Vagina (tissue), 2 donors: ENCODE data around the gene SUPT4H1. TPM values are rescaled to one million over a fixed set of nuclear protein-coding genes. Genes with fewer than 3 reads are reported as not detected.
A peak's percentile ranks its signal among the peaks of the same experiment; 100 is the strongest.

Source experiments
- DNase-seq, 2 donors: peaks; one replicate each; pipeline ENCODE4 v3.0.0-alpha.2; 2017; ENCODE audit errors: extremely low spot score in 2 of 2
- H3K27ac ChIP-seq: fragments of 200-600 bp; sonication (generic); one replicate; pipeline ENCODE4 v1.5.1; 2019
- H3K27me3 ChIP-seq: fragments of 200-600 bp; sonication (generic); one replicate; pipeline ENCODE4 v1.5.1; 2019
- H3K36me3 ChIP-seq, 2 donors: fragments of 200-600 bp; sonication (generic); one replicate each; pipeline ENCODE4 v1.5.1; 2017 to 2019
- H3K4me1 ChIP-seq: fragments of 200-600 bp; sonication (generic); one replicate; pipeline ENCODE4 v1.5.1; 2019
- H3K4me3 ChIP-seq, 2 donors: fragments of 200-600 bp; sonication (generic); 1 replicate in 1 of 2; 2 replicates in 1 of 2; pipeline ENCODE4 v1.5.1; 2016 to 2019
- H3K9me3 ChIP-seq: fragments of 200-600 bp; sonication (generic); one replicate; pipeline ENCODE4 v1.5.1; 2019
- POLR2A ChIP-seq, 2 donors: fragments of 450-650 bp; IDR thresholded peaks; one replicate each; pipeline ENCODE4 v1.6.1; 2017; ENCODE audit warnings: antibody characterized with exemption in 2 of 2, mild to moderate bottlenecking in 2 of 2, moderate library complexity in 2 of 2
- POLR2AphosphoS5 ChIP-seq, 2 donors: sonication (generic); formaldehyde crosslinking; IDR thresholded peaks; one replicate each; pipeline ENCODE4 v1.9.0; 2017; ENCODE audit warnings: antibody characterized with exemption in 2 of 2, mild to moderate bottlenecking in 2 of 2, low read depth in 1 of 2; ENCODE audit not compliant: insufficient read depth in 1 of 2
- intact Hi-C: fragments of 100-400 bp; cut with DNase I; formaldehyde crosslinking; loops from one replicate; pipeline ENCODE4 v1.15.1; 2023
- total RNA-seq: library from RNA; depleted of rRNA; stranded (reverse); fragments of >200 nt; gene quantifications from one replicate; pipeline ENCODE4 v1.2.3, GENCODE V29; 2016
- TF ChIP-seq, protein P1 (sequence below), 3 experiments: fragments of 450-650 bp in 2 of 3; fragments of 200-600 bp in 1 of 3; sonication (generic) in 1 of 3; IDR thresholded peaks; one replicate each; pipeline ENCODE4 v1.5.1; 2017 to 2019; ENCODE audit warnings: antibody characterized with exemption in 3 of 3, mild to moderate bottlenecking in 2 of 3, moderate library complexity in 2 of 3

The SUPT4H1 gene
- total RNA-seq, 1 donor from 2014 or later = 31.4 TPM

DNA sequence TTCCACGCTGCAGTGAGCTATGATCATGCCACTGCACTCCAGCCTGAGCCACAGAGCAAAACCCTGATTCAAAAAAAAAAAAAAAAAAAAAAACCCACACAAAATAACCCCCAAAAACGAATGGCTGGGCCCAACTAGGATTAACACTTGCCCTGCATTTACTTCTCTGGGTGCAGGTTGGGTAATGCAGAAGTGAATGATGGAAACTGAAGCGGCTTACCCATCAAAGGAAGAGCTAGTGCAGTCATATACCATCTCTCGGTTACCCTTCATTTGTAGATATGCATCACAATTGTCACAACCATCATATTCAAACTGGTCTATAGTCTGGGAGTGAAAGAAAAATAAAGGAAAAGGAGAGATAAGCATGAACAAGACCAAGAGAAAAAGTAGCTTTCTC, 819 bp downstream of the SUPT4H1 start:
- no peaks in the 10 kb centered on the region for H3K9me3 ChIP-seq
- TF ChIP-seq POLR2A (IDR thresholded peaks at IDR 0.05) = no peak
- TF ChIP-seq POLR2AphosphoS5 (IDR thresholded peaks at IDR 0.05; ENCODE audit: insufficient read depth in 1 of 2, low read depth in 1 of 2) = no peak
- TF ChIP-seq, protein P1, sequence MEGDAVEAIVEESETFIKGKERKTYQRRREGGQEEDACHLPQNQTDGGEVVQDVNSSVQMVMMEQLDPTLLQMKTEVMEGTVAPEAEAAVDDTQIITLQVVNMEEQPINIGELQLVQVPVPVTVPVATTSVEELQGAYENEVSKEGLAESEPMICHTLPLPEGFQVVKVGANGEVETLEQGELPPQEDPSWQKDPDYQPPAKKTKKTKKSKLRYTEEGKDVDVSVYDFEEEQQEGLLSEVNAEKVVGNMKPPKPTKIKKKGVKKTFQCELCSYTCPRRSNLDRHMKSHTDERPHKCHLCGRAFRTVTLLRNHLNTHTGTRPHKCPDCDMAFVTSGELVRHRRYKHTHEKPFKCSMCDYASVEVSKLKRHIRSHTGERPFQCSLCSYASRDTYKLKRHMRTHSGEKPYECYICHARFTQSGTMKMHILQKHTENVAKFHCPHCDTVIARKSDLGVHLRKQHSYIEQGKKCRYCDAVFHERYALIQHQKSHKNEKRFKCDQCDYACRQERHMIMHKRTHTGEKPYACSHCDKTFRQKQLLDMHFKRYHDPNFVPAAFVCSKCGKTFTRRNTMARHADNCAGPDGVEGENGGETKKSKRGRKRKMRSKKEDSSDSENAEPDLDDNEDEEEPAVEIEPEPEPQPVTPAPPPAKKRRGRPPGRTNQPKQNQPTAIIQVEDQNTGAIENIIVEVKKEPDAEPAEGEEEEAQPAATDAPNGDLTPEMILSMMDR (IDR thresholded peaks at IDR 0.05) = no peak
- no peak overlapping the region for H3K27ac ChIP-seq
- peaks cover 0 to 50% of the 10 kb centered on the region in 2 donors for H3K36me3 ChIP-seq
- DNase-seq = no peak
- H3K27me3 ChIP-seq = no peaks in the 10 kb centered on the region
- H3K4me1 ChIP-seq = peaks cover 24% of the 10 kb centered on the region
- intact Hi-C loops = no loop called here
- H3K4me3 ChIP-seq = peak overlapping the region; percentile 64 to 79

DNA sequence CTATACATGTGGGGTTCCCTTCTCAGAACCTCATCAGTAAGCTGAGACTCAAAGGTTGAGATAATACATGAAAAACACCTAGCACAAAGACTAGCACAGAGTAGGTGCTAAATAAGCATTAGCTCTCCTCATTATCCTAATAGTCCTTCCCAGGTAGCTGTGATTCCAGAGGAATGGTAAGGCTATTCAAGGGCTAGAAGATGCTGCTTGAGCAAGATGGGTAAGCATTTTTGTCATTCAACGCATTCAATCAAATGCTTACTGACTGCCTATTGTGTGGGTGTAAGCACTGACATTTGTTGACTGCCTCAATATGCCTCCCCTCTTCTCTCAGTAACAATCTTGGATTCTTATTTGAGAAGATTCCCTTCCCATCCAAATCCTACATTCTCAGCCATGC, 4.0 kb downstream of the SUPT4H1 start:
- peaks cover 20% of the 10 kb centered on the region for H3K4me1 ChIP-seq
- intact Hi-C loops = no loop called here
- H3K9me3 ChIP-seq = no peaks in the 10 kb centered on the region
- TF ChIP-seq POLR2AphosphoS5 (IDR thresholded peaks at IDR 0.05; ENCODE audit: insufficient read depth in 1 of 2, low read depth in 1 of 2) (no peak), POLR2A (IDR thresholded peaks at IDR 0.05) (no peak)
- TF ChIP-seq, protein P1 (IDR thresholded peaks at IDR 0.05) = no peak
- no peak overlapping the region for H3K4me3 ChIP-seq
- H3K27ac ChIP-seq = no peak overlapping the region
- no peak for DNase-seq
- H3K27me3 ChIP-seq = no peaks in the 10 kb centered on the region
- peaks cover 0 to 69% of the 10 kb centered on the region in 2 donors for H3K36me3 ChIP-seq

DNA sequence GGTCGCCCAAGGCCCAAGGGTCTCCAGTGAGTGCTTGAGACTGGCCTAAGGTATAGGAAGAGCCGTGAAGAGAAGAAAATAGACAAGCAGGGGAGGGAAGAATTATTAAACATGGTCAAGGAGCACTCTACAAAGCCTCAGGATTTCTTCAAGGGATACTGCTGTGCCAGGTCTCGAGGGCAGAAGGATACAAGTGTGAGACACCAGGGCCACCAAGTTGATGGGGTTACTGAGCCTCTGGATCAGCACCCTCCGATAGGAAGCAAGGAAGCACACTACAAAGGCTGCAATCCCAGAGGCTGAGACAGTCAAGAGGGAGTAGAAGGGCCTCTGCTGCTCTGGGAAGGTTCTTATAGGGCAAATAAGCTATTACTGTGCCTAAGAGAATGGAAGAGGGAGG, 6.5 kb downstream of the SUPT4H1 start:
- no peak for DNase-seq
- H3K9me3 ChIP-seq = no peaks in the 10 kb centered on the region
- H3K4me3 ChIP-seq = no peak overlapping the region
- H3K27ac ChIP-seq = no peak overlapping the region
- H3K27me3 ChIP-seq = no peaks in the 10 kb centered on the region
- peaks cover 0 to 62% of the 10 kb centered on the region in 2 donors for H3K36me3 ChIP-seq
- H3K4me1 ChIP-seq = peaks cover 2% of the 10 kb centered on the region
- TF ChIP-seq, protein P1 (IDR thresholded peaks at IDR 0.05) = no peak
- TF ChIP-seq POLR2AphosphoS5 (IDR thresholded peaks at IDR 0.05; ENCODE audit: insufficient read depth in 1 of 2, low read depth in 1 of 2) (no peak), POLR2A (IDR thresholded peaks at IDR 0.05) (no peak)
- intact Hi-C loops = no loop called here

DNA sequence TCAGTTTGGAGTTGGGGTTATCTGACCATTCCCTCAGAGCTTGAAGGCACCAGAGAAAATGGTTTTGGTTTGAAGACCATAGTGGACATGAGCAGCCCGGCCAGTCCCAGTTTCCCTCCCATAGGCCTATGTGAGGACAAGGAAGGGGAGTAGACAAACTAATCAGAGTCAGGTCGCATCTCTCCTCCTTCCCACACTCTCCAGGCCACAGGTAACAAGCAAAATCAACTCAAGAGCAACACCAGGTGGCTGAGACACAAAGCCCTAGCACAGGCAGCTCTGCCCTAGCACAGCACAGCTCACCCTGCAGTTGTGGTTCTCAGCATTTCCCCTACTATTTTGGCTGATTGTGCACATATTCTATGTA, 7.2 kb downstream of the SUPT4H1 start:
- Histone ChIP-seq H3K36me3 (peaks cover 0 to 55% of the 10 kb centered on the region in 2 donors), H3K9me3 (no peaks in the 10 kb centered on the region), H3K27ac (no peak overlapping the region), H3K4me1 (no peaks in the 10 kb centered on the region), H3K4me3 (no peak overlapping the region), H3K27me3 (no peaks in the 10 kb centered on the region)
- TF ChIP-seq, protein P1 (IDR thresholded peaks at IDR 0.05) = no peak
- TF ChIP-seq POLR2A (IDR thresholded peaks at IDR 0.05) (no peak), POLR2AphosphoS5 (IDR thresholded peaks at IDR 0.05; ENCODE audit: insufficient read depth in 1 of 2, low read depth in 1 of 2) (no peak)
- intact Hi-C loops = no loop called here
- no peak for DNase-seq

DNA sequence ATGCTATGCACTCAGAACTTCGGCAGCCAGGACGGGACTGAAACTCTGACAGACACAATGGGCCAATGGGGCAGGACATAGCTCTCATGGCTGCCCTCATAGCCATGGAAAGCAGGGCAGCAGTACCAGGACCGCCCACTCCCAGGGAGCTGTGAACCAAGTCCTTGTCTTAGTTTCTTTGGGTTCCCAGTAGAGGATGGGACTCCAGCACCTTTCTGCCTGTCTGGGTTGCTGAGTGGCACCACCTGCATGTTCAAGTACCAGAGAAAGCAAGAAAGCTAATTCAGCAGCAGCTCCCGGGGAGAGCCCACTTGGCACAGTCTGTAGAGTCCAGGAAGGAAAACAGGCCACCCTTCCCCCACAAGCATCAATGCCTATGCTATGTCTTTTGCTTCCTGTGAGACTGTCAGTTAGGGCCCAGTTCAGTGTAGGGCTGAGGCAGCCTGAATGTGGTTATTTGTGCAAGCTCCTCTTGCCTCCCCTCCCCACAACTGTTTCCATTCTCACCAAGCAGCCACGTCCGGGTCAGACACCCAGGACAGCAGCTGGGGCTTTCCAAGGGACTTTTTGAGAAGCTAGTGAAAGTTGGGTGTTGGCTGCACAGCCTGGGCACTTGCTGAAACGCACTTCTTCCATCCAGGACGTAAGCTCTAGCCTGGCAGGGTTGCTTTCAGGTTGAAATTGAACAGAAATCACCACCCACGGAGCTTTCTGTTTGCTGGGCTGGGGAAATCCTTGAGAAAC, 7.8 kb downstream of the SUPT4H1 start:
- intact Hi-C loops = no loop called here
- DNase-seq = no peak

More for the DNA sequence above, 7.8 kb downstream of the SUPT4H1 start:
- H3K4me1 ChIP-seq = no peaks in the 10 kb centered on the region
- no peak for TF ChIP-seq POLR2AphosphoS5 (IDR thresholded peaks at IDR 0.05; ENCODE audit: insufficient read depth in 1 of 2, low read depth in 1 of 2)
- TF ChIP-seq POLR2A (IDR thresholded peaks at IDR 0.05) = no peak
- TF ChIP-seq, protein P1 (IDR thresholded peaks at IDR 0.05) = no peak
- no peaks in the 10 kb centered on the region for H3K9me3 ChIP-seq
- no peak overlapping the region for H3K27ac ChIP-seq
- no peak overlapping the region for H3K4me3 ChIP-seq
- no peaks in the 10 kb centered on the region for H3K27me3 ChIP-seq
- peaks cover 0 to 49% of the 10 kb centered on the region in 2 donors for H3K36me3 ChIP-seq
